Hepatocyte (in vitro differentiated cells): Measurements from ENCODE around the gene SSR3. TPM values are rescaled to one million over a fixed set of nuclear protein-coding genes. Genes with fewer than 3 reads are reported as not detected.

ENCODE experiments used
- DNase-seq: peaks from one replicate; pipeline ENCODE4 v3.0.0-alpha.2; 2016; ENCODE audit warnings: low spot score
- H2AFZ ChIP-seq: fragments of 200-600 bp; sonication (generic); 2 replicates; pipeline ENCODE4 v1.6.0; 2016; ENCODE audit warnings: antibody characterized with exemption, mild to moderate bottlenecking
- H3K27ac ChIP-seq: fragments of 200-600 bp; sonication (generic); 2 replicates; pipeline ENCODE4 v1.5.1; 2016; ENCODE audit warnings: mild to moderate bottlenecking
- H3K27me3 ChIP-seq: fragments of 200-600 bp; sonication (generic); 2 replicates; pipeline ENCODE4 v1.6.1; 2016
- H3K36me3 ChIP-seq: fragments of 200-600 bp; sonication (generic); replicated peaks from 2 replicates; pipeline ENCODE4 v1.5.1; 2016; ENCODE audit warnings: low read depth; ENCODE audit not compliant: insufficient read depth
- H3K4me1 ChIP-seq: fragments of 200-600 bp; sonication (generic); 2 replicates; pipeline ENCODE4 v1.5.1; 2016; ENCODE audit warnings: mild to moderate bottlenecking, moderate library complexity; ENCODE audit not compliant: insufficient read depth
- H3K4me2 ChIP-seq: fragments of 200-600 bp; sonication (generic); 2 replicates; pipeline ENCODE4 v1.6.0; 2016
- H3K4me3 ChIP-seq: fragments of 200-600 bp; sonication (generic); 2 replicates; pipeline ENCODE4 v1.5.1; 2016; ENCODE audit warnings: mild to moderate bottlenecking
- H3K79me2 ChIP-seq: fragments of 200-600 bp; sonication (generic); 2 replicates; pipeline ENCODE4 v1.6.0; 2017; ENCODE audit warnings: mild to moderate bottlenecking
- H3K9me2 ChIP-seq: fragments of 200-600 bp; sonication (generic); replicated peaks from 2 replicates; pipeline ENCODE4 v1.6.0; 2017; ENCODE audit warnings: mild to moderate bottlenecking; ENCODE audit not compliant: insufficient read depth
- H3K9me3 ChIP-seq: fragments of 200-600 bp; sonication (generic); 2 replicates; pipeline ENCODE4 v1.5.1; 2016; ENCODE audit warnings: low read depth, mild to moderate bottlenecking
- H4K20me1 ChIP-seq: fragments of 200-600 bp; sonication (generic); 2 replicates; pipeline ENCODE4 v1.6.0; 2016; ENCODE audit warnings: mild to moderate bottlenecking; ENCODE audit not compliant: insufficient read depth, poor library complexity, severe bottlenecking
- EZH2 ChIP-seq: fragments of 200-600 bp; sonication (generic); IDR thresholded peaks from 2 replicates; pipeline ENCODE4 v1.6.1; 2016; ENCODE audit warnings: antibody characterized with exemption, mild to moderate bottlenecking, borderline replicate concordance
- EZH2phosphoT487 ChIP-seq: fragments of 200-600 bp; sonication (generic); IDR thresholded peaks from one replicate; pipeline ENCODE4 v1.6.1; 2018; ENCODE audit warnings: antibody characterized with exemption, mild to moderate bottlenecking, low read depth, moderate library complexity; ENCODE audit not compliant: unreplicated experiment, severe bottlenecking
- WGBS: methylation state at CpG from one replicate; pipeline ENCODE4 v1.1.6; 2016; ENCODE audit warnings: low lambda C conversion rate; ENCODE audit errors: missing lambda C conversion rate; 5-methylcytosine and 5-hydroxymethylcytosine counted together
- polyA plus RNA-seq: library from polyadenylated mRNA; unstranded; fragments of >200 nt; fragmentation: Nextera tagmentation; extraction: Ambion mirVana; gene quantifications from 2 replicates; pipeline ENCODE4 v1.2.1, GENCODE V29; 2016
- total RNA-seq: library from RNA; depleted of rRNA; stranded (reverse); fragments of >200 nt; gene quantifications from 2 replicates; pipeline ENCODE4 v1.2.3, GENCODE V29; 2014
- TF ChIP-seq, protein P1 (sequence below): fragments of 200-600 bp; sonication (generic); IDR thresholded peaks from 2 replicates; pipeline ENCODE4 v1.5.1; 2016; ENCODE audit warnings: antibody characterized with exemption, mild to moderate bottlenecking; ENCODE audit not compliant: poor library complexity

Gene SSR3
- total and polyA plus RNA-seq, 2 experiments from 2014 or later: 189 to 271 TPM

DNA sequence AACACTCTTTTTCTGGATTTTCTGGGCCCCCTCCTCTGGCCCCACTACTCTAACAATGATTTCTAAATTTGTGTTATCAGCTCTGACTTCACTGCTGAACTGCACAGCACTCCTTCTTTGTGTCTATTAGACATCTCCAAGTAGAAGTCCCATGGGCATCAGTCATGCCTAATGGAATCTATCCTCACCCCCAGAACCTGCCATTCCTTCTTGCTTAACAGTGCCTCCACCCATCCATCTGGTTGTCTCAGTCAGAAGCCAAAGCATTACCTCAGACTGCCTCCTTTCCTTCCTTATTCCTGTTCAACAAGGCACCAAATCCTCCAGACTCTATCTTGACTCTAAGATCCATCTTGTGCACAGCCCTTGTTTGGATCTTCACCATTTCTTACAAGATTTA, 36.2 kb downstream of the SSR3 start:
- no peaks in the 10 kb centered on the region for H3K9me2 ChIP-seq
- no peak for DNase-seq
- H4K20me1 ChIP-seq: no peaks in the 10 kb centered on the region
- no peaks in the 10 kb centered on the region for H3K9me3 ChIP-seq
- no peaks in the 10 kb centered on the region for H3K4me1 ChIP-seq
- no peaks in the 10 kb centered on the region for H3K36me3 ChIP-seq
- no peak overlapping the region for H3K27ac ChIP-seq
- no peak overlapping the region for H2AFZ ChIP-seq
- no peaks in the 10 kb centered on the region for H3K27me3 ChIP-seq
- no peak overlapping the region for H3K4me3 ChIP-seq
- no peak for TF ChIP-seq EZH2
- no peak for TF ChIP-seq EZH2phosphoT487
- TF ChIP-seq, protein P1, sequence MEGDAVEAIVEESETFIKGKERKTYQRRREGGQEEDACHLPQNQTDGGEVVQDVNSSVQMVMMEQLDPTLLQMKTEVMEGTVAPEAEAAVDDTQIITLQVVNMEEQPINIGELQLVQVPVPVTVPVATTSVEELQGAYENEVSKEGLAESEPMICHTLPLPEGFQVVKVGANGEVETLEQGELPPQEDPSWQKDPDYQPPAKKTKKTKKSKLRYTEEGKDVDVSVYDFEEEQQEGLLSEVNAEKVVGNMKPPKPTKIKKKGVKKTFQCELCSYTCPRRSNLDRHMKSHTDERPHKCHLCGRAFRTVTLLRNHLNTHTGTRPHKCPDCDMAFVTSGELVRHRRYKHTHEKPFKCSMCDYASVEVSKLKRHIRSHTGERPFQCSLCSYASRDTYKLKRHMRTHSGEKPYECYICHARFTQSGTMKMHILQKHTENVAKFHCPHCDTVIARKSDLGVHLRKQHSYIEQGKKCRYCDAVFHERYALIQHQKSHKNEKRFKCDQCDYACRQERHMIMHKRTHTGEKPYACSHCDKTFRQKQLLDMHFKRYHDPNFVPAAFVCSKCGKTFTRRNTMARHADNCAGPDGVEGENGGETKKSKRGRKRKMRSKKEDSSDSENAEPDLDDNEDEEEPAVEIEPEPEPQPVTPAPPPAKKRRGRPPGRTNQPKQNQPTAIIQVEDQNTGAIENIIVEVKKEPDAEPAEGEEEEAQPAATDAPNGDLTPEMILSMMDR: no peak
- H3K4me2 ChIP-seq: no peak overlapping the region
- H3K79me2 ChIP-seq: no peaks in the 10 kb centered on the region

DNA sequence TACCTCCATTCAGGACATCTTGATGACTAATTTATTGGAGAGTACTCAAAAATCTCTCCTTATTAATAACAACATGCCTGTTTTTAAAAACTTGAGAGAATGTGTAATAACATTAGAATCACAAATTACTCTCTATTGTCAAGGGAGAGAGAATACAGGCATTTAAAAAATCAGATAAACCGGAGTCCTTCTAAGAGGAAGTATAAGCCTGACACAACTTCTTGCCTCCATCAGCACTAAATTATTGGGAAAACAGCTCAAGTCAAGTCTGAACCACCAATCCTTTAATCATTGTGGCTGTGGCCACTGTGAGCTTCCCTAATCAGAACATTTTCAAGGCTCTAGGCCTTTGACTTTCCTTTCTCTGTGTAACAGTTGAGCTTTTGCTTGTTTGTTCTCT, 38.0 kb downstream of the SSR3 start:
- 75% methylated on average over 1 of the region's 1 CpG for WGBS
- no peak for TF ChIP-seq EZH2phosphoT487
- no peak for TF ChIP-seq EZH2
- TF ChIP-seq, protein P1: no peak
- Histone ChIP-seq H2AFZ (no peak overlapping the region), H3K36me3 (no peaks in the 10 kb centered on the region), H3K27me3 (no peaks in the 10 kb centered on the region), H3K4me2 (no peak overlapping the region), H3K27ac (no peak overlapping the region), H4K20me1 (no peaks in the 10 kb centered on the region), H3K9me3 (no peaks in the 10 kb centered on the region), H3K4me1 (no peaks in the 10 kb centered on the region), H3K79me2 (no peaks in the 10 kb centered on the region), H3K9me2 (no peaks in the 10 kb centered on the region), H3K4me3 (no peak overlapping the region)
- DNase-seq: no peak

DNA sequence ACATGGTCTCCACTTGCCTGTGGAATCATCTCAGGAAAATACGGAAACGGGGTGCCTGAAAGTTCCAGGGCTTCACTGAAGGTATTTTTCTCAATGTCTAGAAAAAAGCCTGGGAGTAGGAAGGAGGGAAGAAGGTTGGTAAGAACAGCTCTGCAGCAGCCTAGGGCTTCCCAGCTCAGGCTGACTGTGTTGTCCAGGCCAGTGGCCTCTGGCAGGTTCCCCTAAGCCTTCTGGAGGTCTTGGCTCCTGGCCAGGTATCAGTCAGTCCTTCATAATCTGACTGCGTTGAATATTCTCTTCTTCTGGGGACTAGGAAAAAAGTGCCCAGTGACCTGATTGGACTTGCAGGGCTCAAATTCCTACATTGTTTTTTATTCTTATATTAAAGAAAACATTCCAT, 38.6 kb downstream of the SSR3 start:
- Histone ChIP-seq H4K20me1 (no peaks in the 10 kb centered on the region), H3K4me1 (no peaks in the 10 kb centered on the region), H3K36me3 (no peaks in the 10 kb centered on the region), H3K9me2 (no peaks in the 10 kb centered on the region), H2AFZ (no peak overlapping the region), H3K27me3 (no peaks in the 10 kb centered on the region), H3K27ac (no peak overlapping the region), H3K4me2 (no peak overlapping the region), H3K4me3 (no peak overlapping the region), H3K9me3 (no peaks in the 10 kb centered on the region), H3K79me2 (no peaks in the 10 kb centered on the region)
- WGBS: 89% methylated on average over 3 of the region's 3 CpGs
- DNase-seq: no peak
- TF ChIP-seq EZH2: no peak
- TF ChIP-seq, protein P1: no peak
- no peak for TF ChIP-seq EZH2phosphoT487

DNA sequence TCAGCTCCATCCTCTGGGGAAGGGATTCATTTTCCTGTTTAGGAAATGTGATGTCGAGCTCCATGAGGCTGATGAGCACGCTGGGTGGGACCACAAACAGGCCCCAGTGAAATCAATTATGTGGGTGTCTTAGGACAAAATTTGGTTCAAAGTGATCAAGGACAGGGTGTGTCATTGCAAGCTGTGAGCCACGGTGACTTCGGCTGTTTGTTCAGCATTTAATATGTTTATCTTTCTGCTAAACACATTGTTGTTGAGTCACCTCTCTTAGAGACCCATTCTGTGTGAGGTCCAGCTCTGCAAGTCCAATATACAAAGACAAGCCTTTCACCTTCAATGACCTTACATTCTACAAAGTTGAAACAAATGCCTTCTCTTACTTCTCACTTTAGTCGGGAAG, 41.3 kb downstream of the SSR3 start:
- Histone ChIP-seq H3K9me3 (no peaks in the 10 kb centered on the region), H4K20me1 (no peaks in the 10 kb centered on the region), H3K4me2 (no peak overlapping the region), H3K27me3 (no peaks in the 10 kb centered on the region), H3K27ac (no peak overlapping the region), H3K36me3 (no peaks in the 10 kb centered on the region), H3K79me2 (no peaks in the 10 kb centered on the region), H2AFZ (no peak overlapping the region), H3K9me2 (no peaks in the 10 kb centered on the region), H3K4me1 (no peaks in the 10 kb centered on the region), H3K4me3 (no peak overlapping the region)
- WGBS: 61% methylated on average over 5 of the region's 5 CpGs
- TF ChIP-seq EZH2 (no peak), EZH2phosphoT487 (no peak)
- TF ChIP-seq, protein P1: no peak
- DNase-seq: no peak
